Type B pancreatic cell (in vitro differentiated cells): ENCODE measurements around the gene KISS1R. TPM values are rescaled to one million over a fixed set of nuclear protein-coding genes. Genes with fewer than 3 reads are reported as not detected.

Experiments
- DNase-seq: peaks from one replicate; pipeline ENCODE4 v3.0.0; 2021; ENCODE audit warnings: mixed read lengths; ENCODE audit not compliant: unreplicated experiment; ENCODE audit errors: extremely low spot score
- H3K27ac Mint-ChIP-seq: 2 replicates; pipeline ENCODE4 v1.8.0; 2021; ENCODE audit warnings: mild to moderate bottlenecking, mixed read lengths
- H3K27me3 Mint-ChIP-seq: 2 replicates; pipeline ENCODE4 v1.8.0; 2021; ENCODE audit warnings: mixed read lengths
- H3K36me3 Mint-ChIP-seq: 2 replicates; pipeline ENCODE4 v1.8.0; 2021; ENCODE audit warnings: mixed read lengths
- H3K4me1 Mint-ChIP-seq: one replicate; pipeline ENCODE4 v1.8.0; 2021; ENCODE audit warnings: mixed read lengths; ENCODE audit not compliant: unreplicated experiment
- H3K4me3 Mint-ChIP-seq: 2 replicates; pipeline ENCODE4 v1.8.0; 2021; ENCODE audit warnings: mild to moderate bottlenecking, mixed read lengths
- H3K9me3 Mint-ChIP-seq: 2 replicates; pipeline ENCODE4 v1.8.0; 2021; ENCODE audit warnings: mixed read lengths
- total RNA-seq: library from RNA; stranded (reverse); gene quantifications from 2 replicates; pipeline ENCODE4 v1.2.1, GENCODE V29; 2021; ENCODE audit warnings: low replicate concordance
- TF ChIP-seq, protein P1 (sequence below): fragments of 200-600 bp; sonication (generic); conservative IDR thresholded peaks from 2 replicates; pipeline ENCODE4 v1.5.0; 2021; ENCODE audit warnings: antibody characterized with exemption, mild to moderate bottlenecking

KISS1R gene
- total RNA-seq, 1 donor from 2014 or later, result 1.2 TPM

DNA sequence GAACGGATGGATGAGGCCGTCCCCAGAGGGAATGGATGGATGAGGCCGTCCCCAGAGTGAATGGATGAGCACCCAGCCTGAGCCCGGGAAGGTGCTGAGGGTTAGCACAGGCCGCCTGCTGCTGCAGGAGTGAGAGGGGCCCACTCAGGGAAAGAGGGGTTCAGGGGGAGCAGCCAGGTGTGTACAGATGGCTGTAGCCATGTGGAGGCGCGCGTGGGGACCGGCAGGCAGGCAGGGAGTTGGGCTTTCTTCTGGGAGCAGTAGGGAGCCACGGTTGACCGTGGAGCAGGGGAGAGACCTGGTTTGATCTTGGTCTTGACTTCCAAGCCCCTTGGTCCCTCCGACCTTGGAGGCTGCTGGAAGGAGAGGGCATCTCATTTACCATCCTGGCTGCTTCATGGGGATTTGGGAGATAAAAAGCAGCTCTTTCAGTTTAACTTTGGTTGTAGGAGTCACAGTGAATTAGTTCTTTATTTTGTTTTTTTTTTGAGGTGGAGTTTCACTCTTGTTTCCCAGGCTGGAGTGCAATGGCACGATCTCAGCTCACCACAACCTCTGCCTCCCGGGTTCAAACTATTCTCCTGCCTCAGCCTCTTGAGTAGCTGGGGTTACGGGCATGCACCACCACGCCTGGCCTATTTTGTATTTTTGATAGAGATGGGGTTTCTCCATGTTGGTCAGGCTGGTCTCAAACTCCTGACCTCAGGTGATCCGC is 33.4 kb downstream of the KISS1R start:
- peak overlapping the region; percentile 55 for H3K4me3 Mint-ChIP-seq
- H3K27me3 Mint-ChIP-seq, result no peaks in the 10 kb centered on the region
- H3K4me1 Mint-ChIP-seq, result peaks cover 6% of the 10 kb centered on the region
- H3K36me3 Mint-ChIP-seq, result no peaks in the 10 kb centered on the region
- DNase-seq, result no peak
- no peaks in the 10 kb centered on the region for H3K9me3 Mint-ChIP-seq
- TF ChIP-seq, protein P1, sequence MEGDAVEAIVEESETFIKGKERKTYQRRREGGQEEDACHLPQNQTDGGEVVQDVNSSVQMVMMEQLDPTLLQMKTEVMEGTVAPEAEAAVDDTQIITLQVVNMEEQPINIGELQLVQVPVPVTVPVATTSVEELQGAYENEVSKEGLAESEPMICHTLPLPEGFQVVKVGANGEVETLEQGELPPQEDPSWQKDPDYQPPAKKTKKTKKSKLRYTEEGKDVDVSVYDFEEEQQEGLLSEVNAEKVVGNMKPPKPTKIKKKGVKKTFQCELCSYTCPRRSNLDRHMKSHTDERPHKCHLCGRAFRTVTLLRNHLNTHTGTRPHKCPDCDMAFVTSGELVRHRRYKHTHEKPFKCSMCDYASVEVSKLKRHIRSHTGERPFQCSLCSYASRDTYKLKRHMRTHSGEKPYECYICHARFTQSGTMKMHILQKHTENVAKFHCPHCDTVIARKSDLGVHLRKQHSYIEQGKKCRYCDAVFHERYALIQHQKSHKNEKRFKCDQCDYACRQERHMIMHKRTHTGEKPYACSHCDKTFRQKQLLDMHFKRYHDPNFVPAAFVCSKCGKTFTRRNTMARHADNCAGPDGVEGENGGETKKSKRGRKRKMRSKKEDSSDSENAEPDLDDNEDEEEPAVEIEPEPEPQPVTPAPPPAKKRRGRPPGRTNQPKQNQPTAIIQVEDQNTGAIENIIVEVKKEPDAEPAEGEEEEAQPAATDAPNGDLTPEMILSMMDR, result no peak
- H3K27ac Mint-ChIP-seq, result peak overlapping the region; percentile 81

DNA sequence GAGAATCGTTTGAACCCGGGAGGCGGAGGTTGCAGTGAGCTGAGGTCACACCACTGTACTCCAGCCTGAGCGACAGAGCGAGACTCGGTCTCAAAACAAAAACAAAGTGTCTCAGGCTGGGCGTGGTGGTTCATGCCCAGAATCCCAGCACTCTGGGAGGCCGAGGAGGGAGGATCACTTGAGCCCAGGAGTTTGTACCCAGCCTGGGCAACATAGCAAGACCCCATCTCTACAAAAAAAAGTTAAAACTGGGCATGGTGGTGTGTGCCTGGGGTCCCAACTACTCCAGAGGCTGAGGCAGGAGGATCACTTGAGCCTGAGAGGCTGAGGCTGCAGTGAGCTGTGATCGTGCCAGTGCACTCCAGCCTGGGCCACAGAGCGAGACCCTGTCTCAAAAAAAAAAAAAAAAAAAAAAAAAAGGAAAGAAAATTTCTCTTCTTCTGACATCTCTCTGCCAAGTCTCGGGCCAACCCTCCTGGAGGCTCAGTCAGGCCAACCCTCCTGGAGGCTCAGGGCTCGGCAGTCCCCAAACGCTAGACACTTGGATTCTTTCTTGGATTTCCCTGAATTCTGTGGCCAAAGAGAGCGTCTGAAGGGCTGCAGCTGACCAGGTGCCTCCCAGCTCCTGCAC is 35.0 kb downstream of the KISS1R start:
- no peaks in the 10 kb centered on the region for H3K27me3 Mint-ChIP-seq
- peak overlapping the region; percentile 90 for H3K27ac Mint-ChIP-seq
- H3K36me3 Mint-ChIP-seq, result no peaks in the 10 kb centered on the region
- peaks cover 13% of the 10 kb centered on the region for H3K4me1 Mint-ChIP-seq
- peak overlapping the region; percentile 74 for H3K4me3 Mint-ChIP-seq
- H3K9me3 Mint-ChIP-seq, result no peaks in the 10 kb centered on the region
- TF ChIP-seq, protein P1, result no peak
- DNase-seq, result no peak

GRCh38 chr19:952680-953444 is 35.7 kb downstream of the KISS1R start:
- Mint-ChIP-seq H3K4me1 (peaks cover 13% of the 10 kb centered on the region), H3K36me3 (no peaks in the 10 kb centered on the region), H3K4me3 (peak overlapping the region; percentile 79), H3K27me3 (no peaks in the 10 kb centered on the region), H3K27ac (peak overlapping the region; percentile 93), H3K9me3 (no peaks in the 10 kb centered on the region)
- TF ChIP-seq, protein P1, result no peak
- DNase-seq, result peak; percentile 73

DNA sequence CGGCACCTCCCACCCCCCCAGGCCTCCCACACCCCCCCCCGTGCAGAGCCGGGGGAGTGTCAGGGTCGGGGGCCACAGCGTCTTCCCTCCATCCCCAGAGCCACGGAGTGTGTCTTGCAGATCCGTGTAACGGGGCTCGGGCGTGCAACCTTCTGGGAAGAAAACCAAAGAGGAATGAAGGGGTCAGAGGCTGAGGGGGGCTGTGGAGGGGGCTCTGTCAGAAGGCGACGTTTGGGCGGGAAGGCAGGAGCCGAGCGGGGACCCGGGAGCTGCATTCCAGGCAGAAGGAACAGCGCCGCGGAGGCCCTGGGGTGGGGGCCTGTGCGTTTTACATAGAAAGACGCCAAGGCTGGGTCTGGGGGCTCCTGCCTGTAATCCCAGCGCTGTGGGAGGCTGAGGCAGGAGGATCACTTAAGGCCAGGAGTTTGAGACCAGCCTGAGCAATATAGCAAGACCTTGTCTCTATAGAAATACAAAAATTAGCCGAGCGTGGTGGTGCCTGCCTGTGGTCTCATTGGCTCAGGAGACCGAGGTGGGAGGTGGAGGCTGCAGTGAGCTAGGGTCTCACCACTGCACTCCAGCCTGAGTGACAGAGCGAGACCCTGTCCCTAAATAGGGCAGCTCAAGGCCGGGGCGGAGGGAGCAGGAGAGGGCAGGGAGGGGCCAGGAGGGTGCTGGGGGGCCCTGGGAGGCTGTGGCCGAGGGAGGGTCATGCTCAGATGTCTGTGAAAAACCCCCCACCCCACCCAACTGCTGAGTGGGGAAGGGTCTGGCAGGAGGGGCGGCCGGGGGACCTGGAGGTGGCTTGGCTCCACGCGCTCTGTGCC is 36.5 kb downstream of the KISS1R start:
- TF ChIP-seq, protein P1, result no peak
- H3K36me3 Mint-ChIP-seq, result no peaks in the 10 kb centered on the region
- no peak for DNase-seq

GRCh38 chr19:954272-954671 is 37.1 kb downstream of the KISS1R start:
- Mint-ChIP-seq H3K36me3 (peaks cover 3% of the 10 kb centered on the region), H3K4me1 (peaks cover 16% of the 10 kb centered on the region), H3K9me3 (no peaks in the 10 kb centered on the region), H3K4me3 (peak overlapping the region; percentile 76), H3K27ac (peak overlapping the region; percentile 93), H3K27me3 (no peaks in the 10 kb centered on the region)
- TF ChIP-seq, protein P1, result no peak
- no peak for DNase-seq

More for the DNA sequence above, 36.5 kb downstream of the KISS1R start:
- Mint-ChIP-seq H3K27me3 (no peaks in the 10 kb centered on the region), H3K9me3 (no peaks in the 10 kb centered on the region), H3K27ac (peak overlapping the region; percentile 93), H3K4me1 (peaks cover 13% of the 10 kb centered on the region), H3K4me3 (peak overlapping the region; percentile 77)
